ENCODE measurements around the gene HOXC9.

Gene HOXC9

DNA sequence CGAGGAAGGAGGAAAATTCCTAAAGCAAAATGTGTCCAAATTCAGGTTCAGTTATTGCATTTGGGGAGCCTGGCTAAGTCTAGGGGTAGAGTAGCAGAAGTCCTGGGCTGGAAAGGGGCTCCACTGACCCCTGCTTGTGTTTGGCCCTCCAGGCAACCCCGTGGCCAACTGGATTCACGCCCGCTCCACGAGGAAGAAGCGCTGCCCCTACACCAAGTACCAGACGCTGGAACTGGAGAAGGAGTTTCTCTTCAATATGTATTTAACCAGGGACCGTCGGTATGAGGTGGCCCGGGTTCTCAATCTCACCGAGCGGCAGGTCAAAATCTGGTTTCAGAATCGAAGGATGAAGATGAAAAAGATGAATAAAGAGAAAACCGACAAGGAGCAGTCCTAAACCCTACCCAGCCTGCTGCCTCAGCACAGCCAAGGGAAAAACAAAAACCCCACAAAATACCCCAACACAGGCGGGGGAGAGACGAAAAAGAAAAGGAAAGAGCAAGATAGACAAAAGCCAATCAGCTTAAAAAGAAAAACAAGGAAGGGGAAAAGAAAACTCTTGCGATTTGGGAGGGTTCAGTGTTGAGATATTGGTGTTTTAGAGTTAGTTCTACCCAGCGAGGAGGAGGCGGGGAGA is 2.4 kb downstream of the HOXC9 start:
- DNase-seq (ENCODE audit: low spot score): no peak

DNA sequence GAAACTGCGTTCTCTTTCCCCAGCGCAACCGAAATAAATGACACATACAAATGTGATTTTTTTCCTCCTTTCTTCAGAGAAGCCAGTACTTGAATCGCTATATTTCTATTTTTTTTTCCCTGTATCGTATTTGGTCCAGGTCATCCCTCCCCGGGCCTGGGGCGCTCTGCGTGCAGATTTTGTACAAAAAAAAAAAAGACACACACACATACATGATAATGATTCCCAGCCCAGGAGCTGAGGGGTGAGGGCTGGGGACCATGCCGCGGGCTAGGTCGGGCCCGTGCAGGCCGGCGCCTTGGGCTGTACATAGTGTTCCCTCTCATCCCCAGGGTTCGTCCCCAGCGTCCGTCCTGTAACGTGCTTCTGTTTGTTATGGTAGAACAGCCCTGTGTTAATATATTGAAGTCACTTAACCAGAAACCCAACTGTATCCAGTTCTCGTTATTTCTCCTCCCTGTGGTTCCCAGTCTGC is 3.0 kb downstream of the HOXC9 start:
- DNase-seq (ENCODE audit: low spot score): no peak

DNA sequence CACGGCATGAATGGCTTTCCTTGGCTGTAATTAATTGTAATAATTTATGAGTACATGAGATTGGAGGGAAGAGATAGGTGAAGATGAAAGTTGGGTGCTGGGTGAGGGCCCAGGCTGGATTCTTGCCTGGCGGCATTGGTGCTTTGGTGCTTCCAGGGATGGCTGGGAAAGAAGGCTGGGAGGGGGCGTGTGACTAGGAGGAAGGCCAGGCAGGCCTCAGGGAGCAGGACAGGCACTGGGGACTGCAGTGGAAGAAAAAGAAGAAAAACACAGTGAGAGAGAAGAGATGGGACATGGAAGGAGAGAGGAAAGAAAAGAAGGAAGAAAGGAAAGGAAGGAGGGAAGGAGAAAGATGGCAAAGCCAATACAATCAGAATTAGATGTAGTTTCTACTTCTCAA is 3.7 kb downstream of the HOXC9 start:
- no peak for DNase-seq (ENCODE audit: low spot score)

DNA sequence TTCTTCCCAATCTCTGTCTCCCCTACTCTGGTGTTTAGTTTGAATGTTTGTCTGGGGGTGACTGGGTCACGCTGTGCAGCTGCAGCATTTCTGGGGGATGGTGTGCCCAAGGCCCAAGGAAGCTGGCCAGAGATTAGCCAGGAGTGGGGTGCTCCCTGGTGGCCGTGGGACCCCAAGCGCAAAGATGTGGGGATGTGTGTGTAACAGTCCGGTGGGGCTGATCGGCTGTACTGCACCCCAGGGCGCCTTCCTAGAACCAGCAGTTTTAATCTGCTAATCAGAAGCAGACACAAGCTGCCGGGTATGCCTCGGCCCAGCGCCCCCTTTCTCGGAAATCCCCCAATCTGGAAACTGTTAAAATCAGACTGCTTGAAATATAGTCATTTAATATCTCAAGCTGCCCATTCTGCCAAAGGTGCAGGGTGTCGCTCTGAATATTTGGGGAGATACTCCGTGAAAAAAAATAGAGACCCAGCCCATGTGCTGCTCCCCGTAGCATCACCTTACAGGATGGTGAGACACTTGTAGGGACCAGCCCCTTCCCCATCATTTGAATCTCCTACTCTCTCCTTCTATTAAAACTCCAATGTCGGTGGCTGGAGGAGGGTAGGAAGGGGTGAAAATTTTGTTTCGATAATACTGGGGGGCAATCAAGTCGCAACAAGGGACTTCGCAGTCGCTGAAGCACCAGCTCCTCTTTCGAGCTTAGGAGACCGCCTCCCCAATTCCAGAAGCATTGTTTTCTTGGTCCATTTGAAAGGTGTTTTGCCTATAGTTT is 4.3 kb downstream of the HOXC9 start:
- DNase-seq (ENCODE audit: low spot score): no peak

DNA sequence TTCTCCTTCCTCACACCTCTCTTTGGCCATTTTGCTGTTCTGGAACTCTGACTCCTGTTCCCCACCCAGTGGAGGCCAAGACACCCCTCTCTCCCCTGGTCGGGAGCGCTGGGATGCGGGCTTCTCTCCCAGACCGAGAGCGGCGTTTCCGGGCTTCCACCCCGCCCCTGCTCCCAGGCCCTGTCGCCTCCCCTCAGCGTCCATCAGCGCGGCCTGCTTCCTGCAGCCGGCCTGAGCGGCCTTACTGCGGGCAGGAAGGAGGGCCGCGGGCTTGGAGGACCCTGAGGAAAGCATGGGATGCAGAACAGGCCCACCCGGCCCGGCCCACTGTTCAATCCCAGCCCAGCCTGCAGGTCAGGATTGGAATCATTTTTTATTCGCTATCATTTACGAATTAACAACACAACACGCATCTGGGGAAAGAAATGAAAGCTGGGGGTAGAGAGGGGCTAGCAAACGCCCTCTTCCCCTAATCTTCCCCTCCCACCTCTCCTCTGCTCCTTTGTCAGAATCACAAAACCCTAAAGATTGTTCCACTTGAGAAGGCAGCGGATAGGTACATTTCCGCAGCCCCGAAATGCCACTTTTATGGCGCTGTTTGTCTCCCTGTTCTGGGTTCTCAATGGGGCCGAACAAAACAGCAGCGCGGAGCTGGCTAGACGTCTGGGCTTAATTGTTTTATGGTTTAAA is 5.0 kb downstream of the HOXC9 start:
- no peak for DNase-seq (ENCODE audit: low spot score)

DNA sequence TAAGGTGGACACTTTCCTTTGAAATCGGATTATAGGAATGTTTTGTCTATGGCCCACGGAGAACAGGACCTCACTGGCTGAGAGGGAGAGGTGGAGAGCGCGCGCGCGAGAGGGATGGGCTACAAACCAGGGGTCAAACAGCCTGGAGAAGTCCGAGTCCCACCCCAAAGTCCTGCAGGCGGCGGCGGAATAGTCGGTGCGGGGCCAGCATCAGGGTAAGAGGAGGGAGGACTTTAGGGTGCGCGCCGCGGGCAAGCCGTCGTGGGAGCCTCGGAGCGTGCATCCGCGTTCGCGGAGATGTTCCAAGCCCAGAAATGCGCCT is 5.5 kb downstream of the HOXC9 start:
- DNase-seq (ENCODE audit: low spot score): no peak

DNA sequence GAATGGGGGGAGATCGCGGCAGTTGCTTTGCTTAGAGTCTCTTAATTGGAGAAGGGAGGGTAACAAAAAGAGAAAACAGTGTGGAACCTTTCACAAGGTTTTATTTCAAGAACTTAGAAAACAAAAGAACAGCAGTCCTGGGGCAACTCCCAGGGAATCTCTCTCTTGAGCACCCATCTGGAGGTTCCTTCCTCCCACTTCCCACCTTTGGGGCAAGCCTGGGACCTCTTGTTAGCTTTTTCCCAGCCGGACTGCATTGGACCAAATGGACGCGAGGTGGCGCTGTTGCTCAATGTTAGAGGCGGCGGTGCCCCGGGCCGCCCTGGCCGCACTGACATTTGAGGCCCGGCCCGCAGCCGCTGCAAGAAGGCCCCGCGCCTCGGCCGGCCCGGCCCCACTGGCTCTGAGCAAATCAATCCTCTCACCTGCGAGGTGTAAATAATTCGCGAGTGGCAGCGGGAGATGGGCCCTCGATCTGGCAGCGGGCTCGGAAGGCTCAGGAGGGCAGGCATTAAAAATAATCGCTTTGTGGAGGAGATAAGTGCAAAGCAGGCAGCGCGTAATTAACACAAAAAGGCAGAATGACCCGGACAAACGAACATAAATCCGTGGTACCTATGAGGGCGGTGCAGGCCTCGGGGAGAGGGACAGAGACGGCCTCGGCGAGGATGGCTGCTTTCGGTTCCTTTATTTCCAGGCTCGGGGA is 6.0 kb downstream of the HOXC9 start:
- peak; percentile 75 for DNase-seq (ENCODE audit: low spot score)

DNA sequence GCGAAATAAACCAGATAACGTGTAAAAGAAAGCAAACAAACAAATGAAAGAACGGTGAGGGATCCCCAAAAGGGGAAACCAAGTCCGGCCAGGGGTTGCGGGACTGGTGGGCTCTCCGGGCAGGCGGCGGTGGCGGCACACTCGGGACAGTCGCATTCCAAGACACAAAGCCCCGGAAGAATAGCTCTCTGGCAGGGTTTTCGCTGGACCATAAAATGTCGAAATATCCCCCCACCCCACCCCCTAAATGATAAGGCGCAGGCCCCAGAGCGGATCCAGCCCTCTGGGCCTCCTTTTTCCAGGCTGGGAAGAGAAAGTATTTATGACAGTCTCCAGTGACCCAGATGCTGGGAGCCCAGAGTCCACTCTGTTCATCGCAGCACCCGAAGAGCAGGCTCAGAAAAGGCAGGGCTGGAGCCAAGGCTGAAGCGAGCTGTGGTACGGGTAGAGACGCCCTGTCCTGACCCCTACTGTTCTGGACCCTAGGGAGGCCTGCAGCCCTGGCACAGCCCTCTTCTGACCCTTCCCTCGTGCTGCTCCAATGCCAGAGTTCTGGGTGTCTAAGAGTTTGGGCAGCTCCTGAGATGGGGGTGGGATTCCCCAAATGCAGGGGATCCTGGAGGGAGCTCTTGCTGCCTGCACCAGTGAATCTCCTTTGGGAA is 6.7 kb downstream of the HOXC9 start:
- no peak for DNase-seq (ENCODE audit: low spot score)

DNA sequence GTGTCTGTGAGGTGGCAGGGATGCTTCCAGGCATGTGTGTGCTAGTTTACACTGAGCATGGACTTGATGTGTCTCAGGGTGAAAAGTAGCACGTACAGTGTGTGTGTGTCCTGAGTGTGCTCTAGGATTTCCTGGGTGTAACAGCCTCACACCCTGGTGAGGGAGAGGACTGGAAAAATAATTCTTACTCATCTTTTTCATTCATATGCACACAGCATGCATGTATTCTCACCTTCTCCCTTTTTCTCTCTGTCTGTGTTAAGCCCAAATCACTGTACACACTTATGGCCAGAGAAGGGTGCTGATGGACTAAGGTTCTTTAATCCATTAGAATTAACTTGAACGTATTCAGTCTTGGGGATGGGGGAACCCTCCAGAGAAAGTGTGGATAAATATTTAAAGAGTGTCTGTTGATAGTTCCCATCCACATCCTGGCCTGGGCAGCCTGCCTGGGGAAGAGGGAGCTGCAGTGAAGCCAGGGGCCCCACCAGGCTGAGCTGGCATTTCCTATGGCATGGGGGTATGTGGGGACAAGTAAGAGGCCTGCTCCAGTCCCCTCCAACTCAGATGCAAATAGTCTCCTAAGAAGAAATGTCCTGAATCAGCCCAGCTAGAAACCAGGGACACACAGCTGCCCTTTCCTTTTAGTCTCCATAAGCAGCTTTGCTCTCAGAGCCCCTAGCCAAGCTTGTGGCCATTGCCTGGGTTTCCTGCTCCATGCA is 7.7 kb downstream of the HOXC9 start:
- DNase-seq (ENCODE audit: low spot score): no peak

DNA sequence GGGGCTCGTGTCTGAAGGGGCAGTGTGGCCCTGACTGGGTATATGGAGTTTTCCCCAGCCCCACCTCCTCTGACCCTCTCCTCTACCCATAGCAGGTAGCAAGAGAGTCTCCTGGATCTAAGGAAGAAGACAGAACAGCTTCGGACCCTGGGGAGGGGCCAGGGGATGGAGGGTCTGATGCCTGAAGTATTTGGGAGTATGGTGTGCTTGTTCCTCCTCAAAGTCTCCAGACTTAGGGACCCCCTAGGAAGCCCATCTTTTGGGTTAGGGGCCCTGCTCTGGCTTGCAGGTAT is 8.2 kb downstream of the HOXC9 start:
- no peak for DNase-seq (ENCODE audit: low spot score)

DNA sequence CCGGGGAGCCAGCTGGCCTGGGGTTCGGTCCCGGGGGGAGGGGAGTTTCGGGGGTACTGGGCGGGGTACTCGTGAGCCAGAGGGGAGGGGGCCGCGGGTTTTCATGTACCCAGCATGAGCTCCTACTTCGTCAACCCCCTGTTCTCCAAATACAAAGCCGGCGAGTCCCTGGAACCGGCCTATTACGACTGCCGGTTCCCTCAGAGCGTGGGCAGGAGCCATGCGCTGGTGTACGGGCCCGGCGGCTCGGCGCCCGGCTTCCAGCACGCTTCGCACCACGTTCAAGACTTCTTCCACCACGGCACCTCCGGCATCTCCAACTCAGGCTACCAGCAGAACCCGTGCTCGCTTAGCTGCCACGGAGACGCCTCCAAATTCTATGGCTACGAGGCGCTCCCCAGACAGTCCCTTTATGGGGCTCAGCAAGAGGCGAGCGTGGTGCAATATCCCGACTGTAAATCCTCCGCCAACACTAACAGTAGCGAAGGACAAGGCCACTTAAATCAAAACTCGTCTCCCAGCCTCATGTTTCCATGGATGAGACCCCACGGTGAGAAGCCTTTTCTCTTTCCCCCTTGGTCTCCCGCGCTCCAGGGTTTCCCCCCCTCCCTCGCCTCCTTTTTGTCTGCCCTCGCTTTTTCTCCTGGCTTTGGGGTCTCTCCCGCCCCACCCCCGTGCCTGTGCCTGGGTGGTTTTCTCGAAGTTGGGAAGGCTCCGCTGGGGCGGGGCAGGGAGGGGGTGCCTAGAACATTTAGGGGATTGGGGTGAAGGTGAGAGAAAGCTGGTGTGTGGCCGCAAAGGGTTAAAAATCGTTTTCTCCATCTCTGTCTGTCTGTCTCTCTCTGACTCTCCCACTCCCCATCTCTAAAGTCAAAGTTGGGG is 9.5 kb downstream of the HOXC9 start:
- DNase-seq (ENCODE audit: low spot score): no peak

DNA sequence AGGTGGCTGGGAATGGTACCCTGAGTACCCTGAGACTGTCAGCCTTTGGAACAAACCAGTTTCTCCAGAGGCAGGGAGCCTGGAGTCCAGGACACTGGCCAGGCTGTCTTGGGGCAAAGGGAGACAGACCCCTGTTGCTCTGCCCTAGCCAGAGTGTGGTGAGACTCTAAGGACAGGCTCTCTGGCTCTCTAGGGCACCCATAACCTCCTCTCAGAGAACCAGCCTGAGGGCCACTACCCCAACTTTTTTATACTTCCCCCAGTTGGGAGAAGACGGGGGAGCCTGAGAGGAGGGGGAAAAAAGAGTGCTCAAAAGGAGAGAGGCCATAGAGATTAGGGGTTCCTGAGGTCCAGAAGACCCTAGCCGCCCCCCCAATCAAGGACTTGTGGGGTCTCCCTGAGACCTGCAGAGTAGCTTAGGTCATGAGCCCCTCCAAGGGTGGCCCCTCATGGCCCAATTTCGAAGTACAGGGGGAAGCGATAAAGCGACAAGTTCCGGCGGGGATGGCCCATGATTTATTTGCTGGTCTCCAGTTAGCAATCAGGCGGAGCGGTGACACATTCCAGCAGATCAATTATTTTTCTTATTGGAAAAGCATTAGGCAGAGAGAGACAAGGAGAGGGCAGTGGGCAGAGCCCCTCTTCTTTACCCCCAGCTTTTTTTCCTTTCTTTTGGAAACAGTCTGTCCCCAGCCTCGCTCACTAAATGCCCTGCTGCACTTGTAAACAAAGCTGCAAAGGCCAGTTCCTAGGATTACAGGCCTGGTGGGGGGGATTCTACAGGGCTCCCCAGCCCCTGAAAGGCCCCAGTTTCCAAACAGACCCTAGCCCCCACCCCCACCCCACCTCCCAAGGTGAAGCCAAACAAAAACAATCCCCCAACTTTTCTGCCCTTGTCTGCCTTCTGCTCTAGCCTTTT is 10.4 kb downstream of the HOXC9 start:
- no peak for DNase-seq (ENCODE audit: low spot score)

DNA sequence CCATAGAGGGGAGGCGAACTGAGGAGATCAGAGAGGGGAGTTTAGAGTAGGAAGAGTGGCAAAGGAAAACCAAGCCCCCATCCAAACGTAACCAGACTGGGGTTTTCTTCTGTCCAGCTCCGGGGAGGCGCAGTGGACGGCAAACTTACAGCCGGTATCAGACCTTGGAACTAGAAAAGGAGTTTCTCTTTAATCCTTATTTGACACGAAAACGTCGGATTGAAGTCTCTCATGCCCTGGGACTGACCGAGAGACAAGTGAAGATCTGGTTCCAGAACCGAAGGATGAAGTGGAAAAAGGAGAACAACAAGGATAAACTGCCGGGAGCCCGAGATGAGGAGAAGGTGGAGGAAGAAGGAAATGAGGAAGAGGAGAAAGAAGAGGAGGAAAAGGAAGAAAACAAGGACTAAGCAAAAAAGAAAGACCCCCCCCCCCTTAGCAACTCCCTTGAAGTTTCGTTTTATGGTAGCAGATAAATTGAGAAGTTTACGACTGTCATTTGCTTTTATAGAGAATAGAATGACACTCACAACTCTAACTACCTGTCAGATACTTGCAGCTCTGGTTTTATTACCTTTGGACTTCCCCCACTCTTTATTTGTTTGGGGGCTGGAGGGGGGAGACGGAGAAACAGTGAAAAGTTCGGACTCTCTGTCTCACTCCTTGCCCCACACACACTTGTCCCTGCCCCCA is 11.2 kb downstream of the HOXC9 start:
- DNase-seq (ENCODE audit: low spot score): no peak

DNA sequence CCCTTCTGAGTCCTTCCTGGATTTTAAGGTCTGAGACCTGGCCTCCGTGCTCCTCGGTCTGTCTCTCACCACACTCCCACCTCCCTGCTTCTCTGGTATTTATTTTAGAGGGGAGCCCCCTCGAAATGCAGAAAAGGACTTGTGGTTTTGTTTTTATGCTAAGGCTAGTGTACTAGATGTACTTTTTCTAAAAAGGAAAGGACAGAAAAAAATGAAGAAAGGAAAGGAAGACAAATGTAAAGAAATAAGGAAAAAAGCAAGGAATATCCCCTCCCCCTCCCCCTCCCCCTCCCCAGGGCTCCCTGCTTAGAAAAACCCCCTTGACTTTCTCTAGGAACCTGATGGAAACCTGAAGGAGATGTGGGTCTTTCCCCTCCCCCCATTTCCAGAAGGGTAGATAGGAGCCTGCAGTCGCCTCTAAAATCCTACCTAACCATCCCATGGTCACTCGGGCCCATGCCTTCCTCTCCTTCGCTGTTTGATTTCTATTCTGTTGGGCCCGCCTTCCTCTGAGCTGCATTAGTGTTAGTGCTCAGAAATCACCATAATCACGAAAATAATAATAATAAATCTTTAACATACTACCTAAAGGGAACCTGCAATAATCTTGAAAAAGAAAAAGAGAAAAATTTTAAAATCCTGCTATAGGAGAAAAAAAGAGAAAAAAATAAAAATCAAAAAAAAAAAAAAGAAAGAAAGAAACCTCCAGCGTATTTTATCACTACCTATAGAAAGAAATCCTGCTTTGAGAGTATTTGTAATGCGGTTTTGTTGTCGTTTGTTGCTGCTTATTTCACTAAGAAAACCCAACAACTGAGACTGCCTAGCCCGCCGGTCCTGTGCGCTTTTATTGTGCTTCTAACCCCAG is 11.9 kb downstream of the HOXC9 start:
- no peak for DNase-seq (ENCODE audit: low spot score)

DNA sequence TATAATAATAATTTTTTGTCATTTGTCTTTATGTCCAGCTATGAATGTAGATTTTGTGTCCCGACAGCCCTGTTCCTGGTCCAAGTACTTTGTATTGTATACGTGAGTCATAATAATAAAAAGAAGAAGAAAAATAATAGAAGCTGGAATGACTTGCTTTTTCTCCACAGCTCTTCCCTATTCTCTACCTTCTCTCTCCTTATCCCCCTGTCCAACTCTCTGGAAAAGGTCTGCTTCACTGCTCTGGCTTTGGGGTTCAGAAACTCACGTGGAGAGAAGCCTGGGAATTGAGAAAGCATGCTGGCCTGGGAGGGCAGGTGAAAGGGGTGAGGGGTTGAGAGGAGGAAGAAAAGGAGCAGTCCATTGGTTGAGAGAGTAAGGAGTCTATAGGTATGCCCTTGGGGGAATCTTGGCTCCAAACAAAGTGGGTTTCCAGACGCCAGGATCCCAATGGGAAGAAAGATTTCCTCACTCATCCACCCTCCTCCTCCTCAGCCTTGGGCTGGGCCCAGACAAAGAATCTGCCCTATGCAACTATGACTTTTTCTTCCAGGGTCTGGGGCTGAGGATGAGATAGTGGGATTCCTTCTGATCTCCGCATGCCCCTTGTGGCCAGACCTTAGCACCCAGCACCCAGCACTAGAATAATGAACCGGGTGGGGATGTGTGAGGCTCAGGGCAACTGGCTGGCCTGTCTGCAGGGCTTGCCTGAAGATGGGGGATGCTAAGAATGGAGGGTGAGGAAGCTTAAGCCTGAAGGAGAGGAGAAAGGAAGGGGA is 12.9 kb downstream of the HOXC9 start:
- DNase-seq (ENCODE audit: low spot score): no peak

DNA sequence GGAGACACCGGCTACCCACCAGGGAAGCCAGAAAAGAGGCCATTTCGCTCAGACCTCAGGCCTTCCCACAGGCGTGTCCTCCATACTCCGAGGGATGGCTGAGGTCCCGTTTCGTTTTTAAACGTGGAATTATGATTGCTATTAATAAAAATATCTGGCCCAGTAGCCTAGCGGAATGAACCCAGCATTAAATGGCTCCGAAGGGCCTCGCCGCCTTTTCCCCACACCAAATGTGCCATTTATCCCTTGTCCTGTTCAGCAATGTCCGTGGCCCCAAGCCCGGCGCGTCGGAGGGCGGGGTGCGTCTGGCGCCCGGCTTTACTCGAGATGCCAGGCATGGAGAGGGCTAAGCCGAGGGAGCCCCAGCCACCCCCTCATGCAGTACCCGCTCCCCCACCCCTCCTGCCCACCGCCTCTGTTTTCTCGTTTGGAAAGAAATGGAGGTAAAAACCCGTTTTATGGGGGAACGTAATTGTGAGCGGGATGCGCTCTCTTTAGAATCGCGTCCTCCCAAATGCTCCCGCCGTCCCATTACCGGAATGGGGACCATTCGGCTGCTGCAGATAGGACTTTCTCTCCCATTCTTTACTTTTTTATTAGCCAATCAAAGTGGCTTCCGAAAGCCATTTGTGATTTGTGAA is 14.5 kb downstream of the HOXC9 start:
- no peak for DNase-seq (ENCODE audit: low spot score)

Data from globus pallidus (tissue), 1 donor.